RWPE1 (cell line): ENCODE results near the gene LINGO3.

Experiments used
- CTCF ChIA-PET: fragments of 350-600 bp; sonication (Branson Sonifier 250); formaldehyde crosslinking; extraction: SDS; loops from one replicate; lab custom pipeline; 2021; lab: Yijun Ruan, JAX
- POLR2A ChIA-PET: fragments of 400-600 bp; formaldehyde crosslinking; extraction: SDS; loops from one replicate; lab custom pipeline; 2020; ENCODE audit warnings: antibody characterized with exemption; ENCODE audit not compliant: low non-redundant PET; lab: Yijun Ruan, JAX
- DNase-seq: peaks from one replicate; pipeline ENCODE4 v3.0.0; 2012; ENCODE audit warnings: low spot score
- H3K27ac ChIP-seq: fragments of 450-650 bp; 2 replicates; pipeline ENCODE4 v1.5.1; 2017
- TF ChIP-seq, protein P1 (sequence below): fragments of 450-650 bp; conservative IDR thresholded peaks from 2 replicates; pipeline ENCODE4 v1.5.1; 2017; ENCODE audit warnings: low read depth, mild to moderate bottlenecking

Gene LINGO3

DNA sequence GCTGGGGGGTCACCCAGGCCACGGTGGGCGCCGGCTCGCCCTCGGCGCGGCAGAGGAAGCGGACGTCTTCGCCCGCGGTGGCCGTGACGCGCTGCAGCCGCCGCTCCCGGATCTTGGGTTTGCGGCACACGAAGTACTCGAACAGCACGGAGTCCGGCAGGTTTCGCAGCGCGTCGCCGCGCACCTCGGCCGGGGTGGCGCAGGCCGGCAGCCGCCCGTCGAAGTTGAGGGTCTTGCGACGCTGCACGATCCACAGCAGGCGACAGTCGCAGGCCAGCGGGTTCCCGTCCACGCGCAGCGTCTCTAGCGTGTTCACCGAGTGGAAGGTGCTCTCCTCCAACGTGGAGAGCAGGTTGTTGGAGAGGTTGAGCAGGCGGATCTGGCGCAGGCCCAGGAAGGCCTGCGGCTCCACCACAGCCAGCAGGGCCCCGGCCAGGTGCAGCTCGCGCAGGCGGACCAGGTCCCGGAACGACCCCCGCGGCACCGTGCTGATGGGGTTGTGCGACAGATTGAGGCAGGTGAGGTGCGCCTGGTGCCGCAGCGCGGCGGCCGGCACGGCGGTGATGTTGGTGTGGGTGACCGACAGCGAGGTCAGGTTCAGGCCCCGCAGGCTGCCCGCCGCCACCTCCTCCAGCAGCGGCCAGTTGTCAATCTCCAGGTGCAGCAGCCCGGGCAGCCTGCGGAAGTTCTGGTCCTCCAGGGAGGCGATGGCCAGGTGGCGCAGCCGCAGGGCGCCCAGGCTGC lies 17.3 kb downstream of the LINGO3 start:
- ChIA-PET POLR2A (no interaction called here), CTCF (no interaction called here)
- TF ChIP-seq, protein P1, sequence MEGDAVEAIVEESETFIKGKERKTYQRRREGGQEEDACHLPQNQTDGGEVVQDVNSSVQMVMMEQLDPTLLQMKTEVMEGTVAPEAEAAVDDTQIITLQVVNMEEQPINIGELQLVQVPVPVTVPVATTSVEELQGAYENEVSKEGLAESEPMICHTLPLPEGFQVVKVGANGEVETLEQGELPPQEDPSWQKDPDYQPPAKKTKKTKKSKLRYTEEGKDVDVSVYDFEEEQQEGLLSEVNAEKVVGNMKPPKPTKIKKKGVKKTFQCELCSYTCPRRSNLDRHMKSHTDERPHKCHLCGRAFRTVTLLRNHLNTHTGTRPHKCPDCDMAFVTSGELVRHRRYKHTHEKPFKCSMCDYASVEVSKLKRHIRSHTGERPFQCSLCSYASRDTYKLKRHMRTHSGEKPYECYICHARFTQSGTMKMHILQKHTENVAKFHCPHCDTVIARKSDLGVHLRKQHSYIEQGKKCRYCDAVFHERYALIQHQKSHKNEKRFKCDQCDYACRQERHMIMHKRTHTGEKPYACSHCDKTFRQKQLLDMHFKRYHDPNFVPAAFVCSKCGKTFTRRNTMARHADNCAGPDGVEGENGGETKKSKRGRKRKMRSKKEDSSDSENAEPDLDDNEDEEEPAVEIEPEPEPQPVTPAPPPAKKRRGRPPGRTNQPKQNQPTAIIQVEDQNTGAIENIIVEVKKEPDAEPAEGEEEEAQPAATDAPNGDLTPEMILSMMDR: no peak
- H3K27ac ChIP-seq: no peak overlapping the region
- no peak for DNase-seq

GRCh38 chr19:2289714-2290435 lies 18.1 kb downstream of the LINGO3 start:
- no peak for DNase-seq
- TF ChIP-seq, protein P1: no peak
- no peak overlapping the region for H3K27ac ChIP-seq
- ChIA-PET POLR2A (no interaction called here), CTCF (no interaction called here)

DNA sequence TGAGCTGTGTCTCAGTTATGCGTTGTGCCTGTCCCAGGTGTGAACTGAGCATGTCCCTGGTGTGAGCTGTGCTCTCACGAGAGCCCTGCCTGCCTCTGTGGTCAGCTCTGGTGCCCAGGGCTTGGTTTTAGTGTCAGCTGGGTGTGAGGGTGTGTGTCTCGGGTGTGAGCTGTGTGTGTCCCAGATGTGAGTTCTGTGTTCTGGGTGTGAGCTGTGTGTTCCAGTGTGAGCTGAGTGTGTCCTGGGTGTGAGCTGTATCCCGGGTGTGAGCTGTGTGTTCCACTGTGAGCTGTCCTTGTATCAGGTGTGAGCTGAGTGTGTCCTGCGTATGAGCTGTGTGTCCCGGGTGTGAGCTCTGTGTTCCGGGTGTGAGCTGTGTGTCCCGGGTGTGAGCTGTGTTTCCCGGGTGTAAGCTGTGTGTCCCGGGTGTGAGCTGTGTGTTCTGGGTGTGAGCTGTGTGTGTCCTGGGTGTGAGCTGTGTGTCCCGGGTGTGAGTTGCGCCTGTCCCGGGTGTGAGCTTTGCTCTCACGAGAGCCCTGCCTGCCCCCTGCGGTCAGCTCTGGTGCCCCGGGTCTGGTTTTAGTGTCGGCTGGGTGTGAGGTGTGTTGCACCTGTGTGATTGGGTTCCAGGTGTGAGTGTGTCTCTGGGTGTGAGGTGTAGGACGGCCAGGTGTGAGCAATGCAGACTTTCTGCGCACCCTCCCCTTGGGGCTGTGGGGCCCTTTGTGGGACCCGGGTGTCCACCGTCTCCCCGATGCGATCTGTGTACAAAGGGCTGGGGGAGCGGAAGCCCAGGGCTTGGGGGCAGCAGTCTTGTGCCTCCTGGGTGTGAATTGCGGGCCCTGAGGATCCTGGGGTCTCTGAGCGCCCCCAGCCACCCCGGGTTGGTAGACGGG lies 18.9 kb downstream of the LINGO3 start:
- ChIA-PET CTCF (interaction anchor here (0.7 kb wide), 1 partner anchor 104 kb away, joined by 3 read pairs; no protein-coding TSS in a partner anchor), POLR2A (no interaction called here)
- TF ChIP-seq, protein P1: no peak
- DNase-seq: no peak
- no peak overlapping the region for H3K27ac ChIP-seq

- CTCF ChIA-PET: no interaction called here
- H3K27ac ChIP-seq: no peak overlapping the region
- TF ChIP-seq, protein P1: no peak
- DNase-seq: no peak
- POLR2A ChIA-PET: no interaction called here
Observed at GRCh38 chr19:2288338-2288817, 19.6 kb downstream of the LINGO3 start.

- POLR2A ChIA-PET: no interaction called here
- CTCF ChIA-PET: interaction anchor here (0.7 kb wide), 1 partner anchor 28 kb away, joined by 3 read pairs; no protein-coding TSS in a partner anchor
Observed at GRCh38 chr19:2287585-2288337, 20.2 kb downstream of the LINGO3 start.

More at GRCh38 chr19:2287585-2288337, 20.2 kb downstream of the LINGO3 start:
- H3K27ac ChIP-seq: no peak overlapping the region
- TF ChIP-seq, protein P1: no peak
- DNase-seq: no peak
